HG03342 (cell line): Measurements from ENCODE around the gene CALM1.

Experiments used
- ATAC-seq: cut with Tn5 transposase; IDR thresholded peaks from one replicate; pipeline ENCODE4 v1.9.1; 2021; ENCODE audit warnings: mild to moderate bottlenecking, moderate library complexity; ENCODE audit not compliant: unreplicated experiment

Gene CALM1

DNA sequence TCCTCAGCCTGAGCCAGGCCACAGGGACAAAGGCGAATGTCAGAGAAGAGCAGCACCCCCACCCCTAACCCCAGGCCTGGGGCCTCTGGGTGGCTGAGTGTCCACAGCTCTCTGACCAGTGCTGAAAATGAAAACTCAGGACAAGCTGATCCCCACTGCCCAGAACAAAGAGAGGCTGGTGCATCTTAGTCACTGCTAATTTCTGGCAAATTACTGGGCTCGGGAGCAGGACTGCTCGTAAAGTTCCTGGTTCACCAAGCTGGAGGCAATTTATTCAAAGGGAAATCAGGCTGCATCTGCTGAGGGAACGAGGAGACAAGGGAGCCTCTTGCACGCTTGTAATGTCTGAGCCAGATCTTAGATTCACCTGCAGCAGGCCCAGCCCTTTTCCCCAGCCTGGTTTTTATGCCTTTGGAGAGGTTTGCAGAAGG, 43.2 kb downstream of the CALM1 start:
- ATAC-seq = no peak

DNA sequence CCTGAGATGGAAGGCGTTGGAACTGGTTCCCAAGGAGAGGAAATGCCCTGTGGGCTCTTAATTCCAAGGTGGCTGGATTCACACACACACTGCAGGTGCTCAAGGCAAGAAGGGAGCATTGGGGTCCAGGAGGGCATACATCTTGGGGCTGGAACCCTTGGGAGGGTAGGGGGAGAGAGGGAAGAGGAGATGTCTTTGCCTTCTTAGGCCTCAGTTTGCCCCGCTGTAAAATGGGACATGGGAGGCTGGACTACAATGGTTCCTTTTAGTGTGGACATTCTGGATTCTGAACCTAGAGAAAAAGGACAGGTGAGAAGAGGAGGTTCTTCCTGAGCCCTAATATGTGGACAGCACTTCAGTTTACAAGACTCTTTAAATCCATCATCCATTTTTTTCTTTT, 43.8 kb downstream of the CALM1 start:
- ATAC-seq = no peak

DNA sequence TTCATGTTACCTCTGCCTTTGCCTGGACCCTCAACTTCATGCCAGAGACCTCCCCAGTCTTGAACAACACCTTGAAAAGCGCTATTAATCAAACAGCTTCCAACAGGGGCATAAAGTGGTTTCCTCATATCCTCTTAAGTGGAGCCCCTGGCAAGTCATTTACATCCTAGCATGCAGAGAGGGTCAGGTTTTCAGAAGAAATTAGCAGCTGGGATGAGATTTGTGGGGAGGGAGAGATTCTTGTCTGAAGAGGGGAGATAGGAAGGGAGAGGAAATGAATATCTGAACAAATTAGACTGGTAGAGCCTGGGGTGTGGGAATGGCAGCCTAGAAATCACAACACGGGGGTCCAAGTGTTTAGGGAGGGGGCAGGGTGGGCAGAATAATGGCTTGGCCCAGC, 45.6 kb downstream of the CALM1 start:
- ATAC-seq = no peak

DNA sequence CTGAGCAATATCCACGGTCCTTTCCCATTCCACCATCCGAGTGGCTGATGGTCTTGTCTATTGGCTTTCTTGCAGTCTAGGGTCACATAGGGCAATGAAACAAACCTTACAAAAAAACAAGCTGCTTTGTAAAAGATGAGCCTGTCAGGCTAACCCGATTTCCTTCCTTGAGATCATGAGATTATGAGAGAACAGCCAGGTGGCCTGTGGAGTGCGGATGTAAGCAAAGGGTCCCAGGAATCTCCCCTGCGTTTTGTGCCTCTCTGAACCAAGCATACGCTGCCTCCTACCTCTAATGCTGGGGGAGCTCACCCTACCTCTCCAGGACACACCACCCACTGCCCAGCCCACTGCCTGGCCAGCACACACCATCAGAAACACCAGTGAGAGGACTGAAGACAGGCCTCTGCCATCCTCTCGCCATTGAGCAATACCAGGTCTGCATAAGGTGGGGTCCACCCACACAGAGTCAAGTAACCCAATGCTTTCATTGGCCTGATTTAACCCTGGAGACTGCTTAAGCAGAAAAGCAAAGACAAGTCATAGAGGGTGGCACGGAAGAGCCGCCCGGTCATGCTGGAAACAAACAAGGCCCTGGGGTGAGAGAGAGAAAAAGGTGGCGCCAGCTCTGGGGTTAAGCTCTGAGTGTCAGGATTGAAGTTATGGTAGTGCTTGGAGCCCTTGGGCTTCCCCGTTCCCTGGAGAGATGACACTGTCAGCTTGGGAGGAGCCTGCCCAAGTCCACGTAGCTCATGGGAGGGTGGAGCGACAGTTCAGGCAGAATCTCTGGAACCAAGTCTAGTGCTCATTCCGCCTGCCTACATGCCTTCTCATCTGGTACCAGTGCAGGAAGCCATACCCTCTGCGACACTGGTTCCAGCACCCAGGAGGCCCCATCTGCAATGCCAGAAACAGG, 46.6 kb downstream of the CALM1 start:
- ATAC-seq = no peak

DNA sequence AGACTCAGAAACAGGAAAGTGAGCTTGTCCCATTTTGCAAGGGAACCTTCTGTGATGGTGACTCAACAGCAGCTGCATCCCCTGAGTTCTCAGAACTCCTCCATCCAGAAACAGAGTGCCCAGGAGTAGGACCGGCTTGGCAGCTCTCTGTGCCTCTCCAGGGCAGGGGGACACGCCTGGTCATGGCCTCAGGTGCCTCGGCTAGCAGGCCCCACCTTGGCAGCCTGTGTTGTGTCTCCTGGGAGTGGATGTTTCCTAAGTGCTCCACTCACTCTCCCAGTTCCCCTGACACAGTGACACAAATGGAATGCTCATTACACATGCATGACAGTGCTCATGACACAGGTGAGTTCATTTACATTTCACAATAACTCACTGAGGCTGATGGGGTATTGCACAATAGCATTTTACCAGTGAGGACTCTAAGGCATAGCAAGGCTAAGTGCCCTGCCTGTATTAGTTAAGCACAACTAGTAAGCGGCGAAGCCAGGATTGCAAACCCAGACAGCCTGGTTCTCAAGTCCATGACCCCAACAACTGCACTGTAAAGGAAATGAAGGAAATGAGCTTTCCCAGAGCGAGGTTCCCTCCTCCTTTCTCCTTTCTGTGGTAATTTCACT, 47.4 kb downstream of the CALM1 start:
- no peak for ATAC-seq

DNA sequence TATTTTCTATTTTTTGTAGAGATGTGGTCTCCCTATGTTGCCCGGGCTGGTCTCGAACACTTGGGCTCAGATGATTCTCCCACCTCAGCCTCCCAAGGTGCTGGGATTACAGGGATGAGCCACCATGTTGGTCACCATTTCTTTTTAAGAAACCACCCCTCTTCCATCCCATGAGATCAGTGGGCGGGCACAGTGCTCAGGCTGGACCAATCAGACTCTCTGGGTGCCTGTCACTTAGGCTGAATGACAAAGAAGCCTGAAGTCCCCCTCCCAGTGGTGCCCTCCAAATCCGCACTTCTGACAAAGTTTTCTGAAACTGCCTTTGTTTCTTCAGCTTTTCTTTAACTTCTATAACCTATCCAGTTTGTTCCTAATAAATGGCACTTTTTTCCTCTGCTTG, 48.2 kb downstream of the CALM1 start:
- ATAC-seq = no peak

DNA sequence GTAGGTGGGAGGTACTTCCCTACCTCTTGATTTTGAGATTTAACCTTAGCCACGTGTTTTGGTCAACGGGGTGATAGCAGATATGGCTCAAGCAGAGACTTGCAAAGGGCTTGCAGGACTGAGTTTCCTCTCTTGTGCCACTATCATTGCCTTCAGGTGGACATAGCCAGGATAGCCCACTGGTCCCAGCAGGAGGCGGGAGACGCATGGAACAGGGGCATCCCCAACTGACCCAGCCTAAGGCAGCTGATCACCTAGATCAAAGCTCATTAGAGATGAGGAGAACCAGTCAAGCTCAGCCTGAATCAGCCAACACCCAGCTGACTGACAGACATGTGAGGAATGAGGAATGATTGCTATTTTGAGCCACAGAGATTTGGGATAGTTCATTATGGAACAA, 49.6 kb downstream of the CALM1 start:
- ATAC-seq = no peak

DNA sequence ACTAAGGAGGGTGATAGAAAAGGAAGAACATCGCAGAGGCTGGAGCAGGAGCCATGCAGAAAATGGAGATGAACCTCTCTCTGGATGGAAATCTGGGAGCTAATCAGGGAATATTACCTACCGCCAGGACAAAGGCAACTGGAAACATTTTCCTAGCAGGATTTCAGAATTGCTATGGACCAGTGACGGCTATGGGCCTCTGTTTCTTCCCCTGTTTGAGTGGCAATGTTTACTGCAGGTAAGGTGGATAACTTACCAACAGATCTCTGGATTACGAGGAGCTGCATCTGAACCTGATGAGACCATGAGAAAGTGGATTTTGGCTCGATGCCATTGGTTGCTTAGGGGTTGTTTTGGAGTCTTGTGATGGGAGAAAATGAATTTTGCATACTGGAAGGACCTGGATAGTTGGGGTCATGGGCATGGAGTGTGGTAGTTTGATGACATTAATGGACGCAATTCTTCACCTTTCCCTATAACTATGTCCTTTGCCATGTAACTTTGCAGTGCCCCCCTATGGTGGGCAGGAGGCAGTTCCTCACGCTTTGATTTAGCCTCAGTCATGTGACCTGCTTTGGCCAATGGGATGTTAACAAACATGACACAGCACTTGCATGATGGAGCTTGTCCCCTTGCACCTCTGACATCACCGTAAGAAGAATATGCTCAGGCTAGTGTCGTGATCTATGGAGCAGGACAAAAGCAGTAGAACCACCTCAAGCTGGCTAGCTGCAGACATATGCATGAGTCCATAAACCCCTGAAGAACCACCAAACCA, 51.1 kb downstream of the CALM1 start:
- no peak for ATAC-seq

DNA sequence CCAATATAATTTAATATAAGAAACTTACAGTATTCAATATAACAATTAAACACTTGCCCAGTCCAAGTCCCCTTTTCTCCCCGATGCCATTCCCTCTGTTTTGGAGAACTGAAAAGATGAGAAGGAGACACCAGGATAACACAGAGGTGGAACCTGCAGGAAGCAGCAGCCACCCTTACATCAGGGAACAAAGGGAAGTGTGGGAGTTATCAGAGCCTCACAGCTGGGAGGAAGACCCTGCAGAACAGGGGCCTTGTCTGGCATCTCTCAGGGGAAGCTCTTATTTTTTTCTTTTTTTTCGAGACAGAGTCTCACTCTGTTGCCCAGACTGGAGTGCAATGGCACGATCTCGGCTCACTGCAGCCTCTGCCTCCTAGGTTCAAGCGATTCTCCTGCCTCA, 52.6 kb downstream of the CALM1 start:
- ATAC-seq = no peak

DNA sequence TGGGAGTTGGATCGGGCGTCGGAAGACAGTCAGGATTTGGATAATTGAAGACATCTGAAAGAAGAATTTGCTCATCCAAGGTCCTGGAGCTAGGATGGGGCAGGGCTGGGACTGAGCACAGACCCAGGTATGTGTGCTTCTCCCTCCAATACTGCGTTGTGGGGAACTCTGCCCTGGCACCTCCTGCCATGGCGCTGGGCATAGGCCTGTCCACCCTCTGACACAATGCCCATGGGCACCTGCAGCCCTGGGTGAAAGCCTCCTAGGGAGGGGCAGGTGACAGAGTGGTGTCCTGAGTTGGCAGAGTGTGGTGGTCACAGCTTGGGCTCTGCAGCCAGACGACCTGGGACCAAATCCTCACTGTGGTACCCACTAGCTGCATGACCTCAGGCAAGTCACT, 53.3 kb downstream of the CALM1 start:
- ATAC-seq = no peak

DNA sequence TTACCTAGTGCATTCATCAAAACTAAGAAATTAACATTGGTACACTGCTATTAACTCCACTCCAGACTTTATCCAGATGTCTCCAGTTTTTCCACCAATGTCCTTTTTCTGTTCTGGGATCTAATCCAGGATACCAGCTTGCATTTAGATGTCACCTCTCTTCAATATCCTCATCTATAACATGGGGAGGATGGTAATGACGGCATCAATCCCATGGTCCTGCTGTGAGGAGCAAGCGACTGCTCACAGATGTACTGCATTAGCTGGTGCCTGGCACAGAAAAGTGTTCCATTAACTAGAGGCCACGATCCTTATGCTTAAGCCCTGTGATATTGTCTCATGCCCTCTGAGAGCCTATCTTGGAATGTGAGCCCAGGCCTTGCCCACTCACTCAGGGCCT, 53.8 kb downstream of the CALM1 start:
- no peak for ATAC-seq

DNA sequence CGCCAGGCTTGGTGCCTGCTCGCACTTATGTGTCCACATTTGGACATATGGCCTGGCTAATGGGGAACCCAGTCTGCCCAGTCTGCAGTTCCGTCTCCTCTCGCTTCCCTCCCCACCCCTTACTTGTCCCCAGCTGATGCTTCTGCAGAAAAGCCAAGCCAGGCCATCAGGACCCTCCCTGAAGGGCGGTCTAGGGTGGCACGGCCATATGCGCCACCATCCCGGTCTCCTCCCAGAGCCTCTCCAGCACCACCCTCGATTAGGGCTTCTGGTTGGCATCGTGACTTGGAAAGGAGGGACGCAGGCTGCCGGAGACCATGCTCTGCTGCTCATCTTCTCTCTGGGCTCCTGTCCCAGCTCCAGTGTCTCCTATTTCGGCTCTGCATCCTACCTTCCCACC, 54.6 kb downstream of the CALM1 start:
- no peak for ATAC-seq

DNA sequence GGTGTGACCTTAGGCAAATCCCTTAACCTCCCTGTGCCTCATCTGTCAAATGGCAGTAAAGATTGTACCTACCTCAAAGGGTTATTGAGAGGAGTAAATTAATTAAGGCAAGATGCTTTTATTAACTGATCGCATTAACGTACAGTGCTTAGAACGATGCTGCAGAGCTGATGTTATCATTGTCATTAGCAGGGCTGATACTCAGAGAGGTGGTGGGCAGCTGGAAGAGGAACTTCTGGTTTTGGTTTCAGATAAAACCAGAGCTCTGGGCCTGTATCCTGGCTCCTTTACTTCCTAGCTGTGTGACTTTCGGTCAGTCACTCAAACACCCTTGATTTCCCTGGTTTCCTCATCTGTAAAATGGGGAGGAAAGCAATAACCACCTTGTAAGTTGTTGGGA, 55.1 kb downstream of the CALM1 start:
- no peak for ATAC-seq

DNA sequence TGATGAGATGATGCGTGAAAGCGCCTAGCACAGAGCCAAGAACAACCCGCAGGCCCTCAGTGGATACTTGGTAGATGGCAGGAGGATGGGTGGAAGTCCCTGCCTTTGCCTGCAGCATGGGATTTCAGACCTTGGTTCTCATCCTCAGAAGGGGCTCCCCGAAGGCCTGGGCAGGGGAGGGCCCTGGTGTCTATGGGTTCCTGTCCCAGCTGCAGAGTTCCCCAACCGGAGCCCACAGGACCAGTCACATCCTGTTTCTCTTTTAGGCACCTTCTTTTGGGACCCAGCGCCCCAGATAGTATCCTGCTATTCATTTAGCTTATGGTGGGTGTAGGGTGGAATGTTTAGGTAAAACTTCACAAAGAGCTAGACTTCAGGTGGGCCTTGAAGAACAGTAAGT, 55.5 kb downstream of the CALM1 start:
- no peak for ATAC-seq

DNA sequence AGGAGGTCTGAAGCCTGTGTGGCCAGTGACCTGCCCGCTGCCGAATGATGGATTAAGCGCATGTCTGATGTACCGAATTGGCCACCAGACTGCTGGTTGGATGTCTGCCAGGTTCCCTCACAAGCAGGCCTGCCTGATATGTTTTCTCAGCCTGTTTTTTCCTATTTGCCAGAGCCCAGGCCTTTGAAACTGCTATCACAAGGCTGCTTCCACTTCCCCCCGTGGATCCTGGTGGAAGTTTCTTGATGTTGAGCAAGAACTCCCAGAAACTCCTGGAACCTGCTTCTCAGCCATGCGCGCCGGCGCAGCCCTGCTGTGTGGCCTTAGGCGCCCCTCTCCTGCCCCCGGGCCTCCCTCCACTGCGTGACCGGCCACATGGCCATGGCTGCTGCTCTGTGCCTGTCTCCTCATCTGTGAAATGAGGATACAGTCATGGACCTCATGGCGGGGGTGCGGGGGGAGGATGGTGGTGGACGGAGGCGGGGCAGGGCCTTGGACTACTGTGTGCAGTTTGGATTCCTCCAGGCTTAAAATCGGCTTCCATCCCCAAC, 56.6 kb downstream of the CALM1 start:
- no peak for ATAC-seq

DNA sequence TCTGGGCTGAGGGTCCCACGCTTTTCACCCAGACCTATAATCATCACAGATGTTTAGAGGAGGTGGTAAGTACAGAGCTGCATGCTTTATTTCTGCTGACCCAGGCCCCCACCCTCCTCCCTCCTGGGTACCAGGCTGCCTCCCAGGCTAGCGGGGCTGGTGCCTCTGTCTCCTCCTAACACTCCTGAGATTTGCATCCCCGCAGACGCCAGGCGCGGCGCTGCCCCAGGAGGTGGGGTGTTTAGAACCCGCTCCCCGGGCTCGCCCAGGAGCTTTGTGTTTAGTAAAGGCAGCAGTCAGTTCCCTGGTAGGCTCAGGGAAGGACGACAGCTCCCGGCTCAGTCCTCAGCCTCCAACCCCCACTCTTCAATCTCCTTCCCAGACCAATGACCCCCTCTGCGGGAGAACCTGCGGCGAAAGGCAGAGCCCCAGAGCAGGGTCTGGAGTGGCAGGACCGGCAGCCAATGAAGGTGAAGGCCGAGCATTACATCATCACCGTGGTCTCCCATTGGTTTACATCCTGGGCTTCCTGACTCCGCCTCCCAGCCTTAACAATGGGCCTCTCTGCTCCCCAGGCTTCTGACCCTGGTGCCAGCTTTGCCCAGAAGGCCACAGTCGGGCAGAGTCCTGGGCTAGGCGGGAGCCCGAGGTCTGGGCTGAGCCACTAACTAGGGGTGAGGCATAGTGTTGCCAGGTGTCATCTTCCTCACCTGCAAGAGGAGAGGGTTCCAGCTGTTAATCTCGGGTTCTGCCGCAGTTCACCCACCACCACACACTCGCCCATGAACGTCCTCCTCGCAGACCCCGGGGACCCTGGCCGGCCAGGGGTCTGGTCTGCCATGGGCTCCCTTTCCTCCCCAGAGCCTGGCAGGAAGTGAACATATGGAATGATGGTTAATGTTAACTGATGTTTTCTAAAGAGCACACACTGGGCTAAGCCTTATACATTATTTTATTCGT, 57.5 kb downstream of the CALM1 start:
- ATAC-seq = no peak

DNA sequence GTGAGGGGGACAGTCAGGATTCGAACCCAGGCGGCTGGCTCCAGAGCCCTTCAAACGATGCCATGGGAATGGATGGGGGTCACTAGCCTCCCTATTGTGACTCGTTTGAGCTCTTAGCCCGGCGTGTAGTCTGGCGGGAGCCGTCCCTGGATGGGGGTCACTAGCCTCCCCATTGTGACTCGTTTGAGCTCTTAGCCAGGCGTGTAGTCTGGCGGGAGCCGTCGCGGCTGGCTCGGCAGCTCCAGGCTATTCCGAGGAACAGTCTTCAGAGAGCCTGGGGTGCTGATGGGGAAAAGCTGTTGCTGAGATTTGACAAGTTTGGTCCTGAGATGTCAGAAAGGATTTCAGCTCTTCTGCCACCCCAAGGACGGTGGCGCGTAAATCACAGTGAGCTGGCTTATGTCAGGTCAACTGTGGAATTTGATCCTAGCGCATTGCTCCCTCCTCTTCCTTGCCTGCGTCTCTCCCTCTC, 58.3 kb downstream of the CALM1 start:
- no peak for ATAC-seq

DNA sequence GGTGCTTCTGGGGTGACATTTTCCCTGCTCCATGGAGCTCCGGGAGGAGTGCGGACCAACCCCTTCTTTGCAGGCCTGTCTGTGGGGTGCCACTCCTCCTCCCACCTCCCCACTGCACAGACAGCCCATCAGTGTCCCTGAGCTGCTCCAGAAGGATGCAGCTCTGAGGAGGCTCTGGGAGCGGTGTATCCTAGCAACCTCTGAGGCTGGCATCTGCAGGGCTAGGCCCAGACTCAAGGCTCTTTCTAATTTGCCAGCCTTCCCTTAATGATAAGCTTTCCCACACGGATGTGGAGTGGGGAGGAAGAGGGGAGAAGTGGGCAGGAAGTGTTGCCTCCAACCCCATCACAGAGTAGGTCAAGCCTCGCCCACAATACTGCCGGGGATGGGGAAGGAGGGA, 59.7 kb downstream of the CALM1 start:
- no peak for ATAC-seq

DNA sequence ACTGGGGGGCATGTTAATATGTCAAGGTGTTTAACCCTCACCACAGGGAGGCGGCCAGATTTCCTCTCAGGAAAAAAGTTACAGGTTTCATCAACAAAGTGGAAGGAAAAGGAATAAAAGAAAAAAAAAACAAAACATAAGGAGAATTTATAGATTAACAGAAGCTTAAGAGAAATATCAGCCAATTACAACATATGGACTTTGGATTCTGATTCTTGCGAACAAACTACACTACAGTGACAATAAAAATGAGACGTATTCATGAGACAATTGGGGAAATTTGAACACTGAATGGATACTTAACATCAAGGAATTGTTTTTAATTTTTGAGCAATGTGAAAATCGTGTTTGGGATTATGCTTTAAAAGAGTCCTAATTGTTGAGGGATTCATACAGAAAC, 60.4 kb downstream of the CALM1 start:
- no peak for ATAC-seq
